Breast epithelium (tissue), 3 donors: Measurements from ENCODE around the gene NAE1.

Source experiments
- POLR2A ChIP-seq: fragments of 450-650 bp; IDR thresholded peaks from one replicate; pipeline ENCODE4 v1.6.1; 2016; ENCODE audit warnings: antibody characterized with exemption, mild to moderate bottlenecking, moderate library complexity
- POLR2AphosphoS5 ChIP-seq, 3 donors: sonication (generic); formaldehyde crosslinking; IDR thresholded peaks; one replicate each; pipeline ENCODE4 v1.6.1; 2017; ENCODE audit warnings: antibody characterized with exemption in 3 of 3

DNA sequence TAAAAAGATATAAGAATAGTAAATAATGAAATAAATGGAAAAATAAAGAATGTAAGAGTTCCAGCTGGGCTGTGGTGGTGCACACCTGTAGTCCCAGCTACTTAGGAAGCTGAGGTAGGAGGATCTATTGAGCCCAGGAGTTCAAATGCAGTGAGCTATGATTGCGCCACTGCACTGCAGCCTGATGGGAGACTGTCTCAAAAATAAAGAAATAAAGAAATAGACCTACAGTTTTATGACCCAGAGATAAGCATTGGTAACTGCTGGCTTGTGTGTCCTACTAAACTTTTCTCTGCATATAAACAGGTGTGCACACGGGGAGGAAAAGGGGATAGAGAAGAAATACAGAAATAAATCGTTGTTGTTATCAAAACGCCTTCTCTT, 41.8 kb upstream of the NAE1 start:
- no peak for TF ChIP-seq POLR2AphosphoS5 (IDR thresholded peaks at IDR 0.05)
- TF ChIP-seq POLR2A = no peak
